ENCODE measurements around the gene RBM4.

DNA sequence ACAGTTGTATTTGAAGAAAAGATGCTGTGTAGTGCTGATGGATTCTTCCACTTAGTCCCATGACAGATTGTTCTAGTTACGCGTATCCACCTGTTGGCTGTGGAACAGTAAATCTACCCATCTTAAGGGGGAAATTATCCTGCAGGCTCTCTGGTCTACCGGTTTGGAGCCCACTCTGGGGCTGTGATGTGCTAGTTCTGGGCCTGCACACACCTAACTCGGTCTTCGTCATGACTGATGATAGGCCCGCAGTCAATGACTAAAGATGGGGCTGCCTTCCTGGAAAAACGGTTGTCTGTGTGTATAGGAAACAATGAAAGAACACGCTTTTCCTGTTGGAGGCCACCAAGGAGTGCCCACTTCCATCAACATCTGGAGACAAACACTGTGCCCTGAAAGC lies 45.4 kb downstream of the RBM4 start:
- TF ChIP-seq, protein P1, sequence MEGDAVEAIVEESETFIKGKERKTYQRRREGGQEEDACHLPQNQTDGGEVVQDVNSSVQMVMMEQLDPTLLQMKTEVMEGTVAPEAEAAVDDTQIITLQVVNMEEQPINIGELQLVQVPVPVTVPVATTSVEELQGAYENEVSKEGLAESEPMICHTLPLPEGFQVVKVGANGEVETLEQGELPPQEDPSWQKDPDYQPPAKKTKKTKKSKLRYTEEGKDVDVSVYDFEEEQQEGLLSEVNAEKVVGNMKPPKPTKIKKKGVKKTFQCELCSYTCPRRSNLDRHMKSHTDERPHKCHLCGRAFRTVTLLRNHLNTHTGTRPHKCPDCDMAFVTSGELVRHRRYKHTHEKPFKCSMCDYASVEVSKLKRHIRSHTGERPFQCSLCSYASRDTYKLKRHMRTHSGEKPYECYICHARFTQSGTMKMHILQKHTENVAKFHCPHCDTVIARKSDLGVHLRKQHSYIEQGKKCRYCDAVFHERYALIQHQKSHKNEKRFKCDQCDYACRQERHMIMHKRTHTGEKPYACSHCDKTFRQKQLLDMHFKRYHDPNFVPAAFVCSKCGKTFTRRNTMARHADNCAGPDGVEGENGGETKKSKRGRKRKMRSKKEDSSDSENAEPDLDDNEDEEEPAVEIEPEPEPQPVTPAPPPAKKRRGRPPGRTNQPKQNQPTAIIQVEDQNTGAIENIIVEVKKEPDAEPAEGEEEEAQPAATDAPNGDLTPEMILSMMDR (IDR thresholded peaks at IDR 0.05): no peak
- TF ChIP-seq EZH2 (IDR thresholded peaks at IDR 0.05; ENCODE audit: borderline replicate concordance, insufficient read depth, low read depth, low read length, poor library complexity, severe bottlenecking): no peak
